HEK293 (cell line): Measurements from ENCODE around the gene MRPS18B.

Experiments used
- GLI4 ChIP-seq: fragments of 450-650 bp; formaldehyde crosslinking; IDR thresholded peaks from 2 replicates; pipeline ENCODE4 v1.5.1; 2016; ENCODE audit warnings: missing biosample characterization, missing genetic modification characterization
- PBX3 ChIP-seq: sonication (generic); formaldehyde crosslinking; IDR thresholded peaks from 2 replicates; pipeline ENCODE4 v1.8.1; 2022; ENCODE audit warnings: mild to moderate bottlenecking, moderate library complexity, missing genetic modification reagents
- SP7 ChIP-seq: fragments of 450-650 bp; formaldehyde crosslinking; IDR thresholded peaks from 2 replicates; pipeline ENCODE4 v1.5.1; 2016; ENCODE audit warnings: missing biosample characterization, missing genetic modification characterization
- TCF7L2 ChIP-seq: IDR thresholded peaks from 2 replicates; pipeline ENCODE4 v1.6.1; 2011; ENCODE audit warnings: low read depth, mild to moderate bottlenecking, inconsistent platforms, low read length, moderate library complexity, borderline replicate concordance
- WT1 ChIP-seq: fragments of 450-650 bp; formaldehyde crosslinking; IDR thresholded peaks from 2 replicates; pipeline ENCODE4 v1.5.1; 2016; ENCODE audit warnings: missing biosample characterization, missing genetic modification characterization
- ZBTB48 ChIP-seq: fragments of 450-650 bp; formaldehyde crosslinking; IDR thresholded peaks from 2 replicates; pipeline ENCODE4 v1.5.1; 2016; ENCODE audit warnings: missing biosample characterization, missing genetic modification characterization
- ZIC2 ChIP-seq: fragments of 450-650 bp; formaldehyde crosslinking; IDR thresholded peaks from 2 replicates; pipeline ENCODE4 v1.5.1; 2016; ENCODE audit warnings: missing biosample characterization, missing genetic modification characterization
- ZNF2 ChIP-seq: fragments of 450-650 bp; formaldehyde crosslinking; IDR thresholded peaks from 2 replicates; pipeline ENCODE4 v1.5.1; 2016; ENCODE audit warnings: missing biosample characterization, missing genetic modification characterization
- ZNF280D ChIP-seq: fragments of 450-650 bp; formaldehyde crosslinking; IDR thresholded peaks from 2 replicates; pipeline ENCODE4 v1.5.1; 2016; ENCODE audit warnings: missing biosample characterization, missing genetic modification characterization
- ZNF302 ChIP-seq: fragments of 450-650 bp; formaldehyde crosslinking; IDR thresholded peaks from 2 replicates; pipeline ENCODE4 v1.5.1; 2016; ENCODE audit warnings: missing biosample characterization, missing genetic modification characterization, low read depth
- ZNF37A ChIP-seq: fragments of 450-650 bp; IDR thresholded peaks from 2 replicates; pipeline ENCODE4 v1.5.1; 2018; ENCODE audit warnings: missing biosample characterization, missing genetic modification characterization
- ZNF530 ChIP-seq: fragments of 450-650 bp; formaldehyde crosslinking; IDR thresholded peaks from 2 replicates; pipeline ENCODE4 v1.5.1; 2016; ENCODE audit warnings: low read depth, missing biosample characterization, missing genetic modification characterization
- ZNF548 ChIP-seq: fragments of 450-650 bp; formaldehyde crosslinking; IDR thresholded peaks from 2 replicates; pipeline ENCODE4 v1.5.1; 2016; ENCODE audit warnings: missing biosample characterization, missing genetic modification characterization
- ZNF555 ChIP-seq: fragments of 450-650 bp; formaldehyde crosslinking; conservative IDR thresholded peaks from 2 replicates; pipeline ENCODE4 v1.5.1; 2017; ENCODE audit warnings: missing biosample characterization, mild to moderate bottlenecking, missing genetic modification characterization, inconsistent platforms
- ZNF704 ChIP-seq: fragments of 450-650 bp; formaldehyde crosslinking; IDR thresholded peaks from 2 replicates; pipeline ENCODE4 v1.5.1; 2016; ENCODE audit warnings: missing biosample characterization, missing genetic modification characterization
- ZSCAN16 ChIP-seq: fragments of 450-650 bp; formaldehyde crosslinking; IDR thresholded peaks from 2 replicates; pipeline ENCODE4 v1.5.1; 2016; ENCODE audit warnings: missing biosample characterization, missing genetic modification characterization
- ZSCAN18 ChIP-seq: fragments of 450-650 bp; formaldehyde crosslinking; IDR thresholded peaks from 2 replicates; pipeline ENCODE4 v1.5.1; 2016; ENCODE audit warnings: missing biosample characterization, missing genetic modification characterization
- TF ChIP-seq, protein P1 (sequence below): fragments of 450-650 bp; formaldehyde crosslinking; IDR thresholded peaks from 2 replicates; pipeline ENCODE4 v1.5.1; 2016; ENCODE audit warnings: missing biosample characterization, missing genetic modification characterization
- TF ChIP-seq, protein P2 (sequence below): fragments of 450-650 bp; formaldehyde crosslinking; IDR thresholded peaks from 2 replicates; pipeline ENCODE4 v1.5.1; 2017; ENCODE audit warnings: missing biosample characterization, mild to moderate bottlenecking, missing genetic modification characterization, moderate library complexity
- TF ChIP-seq, protein P3 (sequence below): fragments of 450-650 bp; formaldehyde crosslinking; IDR thresholded peaks from 2 replicates; pipeline ENCODE4 v1.5.1; 2016; ENCODE audit warnings: missing biosample characterization, missing genetic modification characterization
- TF ChIP-seq, protein P4 (sequence below): fragments of 450-650 bp; formaldehyde crosslinking; IDR thresholded peaks from 2 replicates; pipeline ENCODE4 v1.5.1; 2016; ENCODE audit warnings: missing biosample characterization, missing genetic modification characterization
- TF ChIP-seq, protein P5 (sequence below): fragments of 450-650 bp; formaldehyde crosslinking; IDR thresholded peaks from 2 replicates; pipeline ENCODE4 v1.5.1; 2016; ENCODE audit warnings: missing biosample characterization, missing genetic modification characterization, low read depth

Gene MRPS18B

GRCh38 chr6:30647242-30648116 is 29.8 kb downstream of the MRPS18B start (continued):
- TF ChIP-seq WT1 (tag by site-specific recombination) = peak; percentile 67
- TF ChIP-seq ZNF280D (tag by site-specific recombination) = no peak
- TF ChIP-seq SP7 (tag by site-specific recombination) = peak; percentile 74; the same call in 1 of the 2 replicates
- TF ChIP-seq, protein P1, sequence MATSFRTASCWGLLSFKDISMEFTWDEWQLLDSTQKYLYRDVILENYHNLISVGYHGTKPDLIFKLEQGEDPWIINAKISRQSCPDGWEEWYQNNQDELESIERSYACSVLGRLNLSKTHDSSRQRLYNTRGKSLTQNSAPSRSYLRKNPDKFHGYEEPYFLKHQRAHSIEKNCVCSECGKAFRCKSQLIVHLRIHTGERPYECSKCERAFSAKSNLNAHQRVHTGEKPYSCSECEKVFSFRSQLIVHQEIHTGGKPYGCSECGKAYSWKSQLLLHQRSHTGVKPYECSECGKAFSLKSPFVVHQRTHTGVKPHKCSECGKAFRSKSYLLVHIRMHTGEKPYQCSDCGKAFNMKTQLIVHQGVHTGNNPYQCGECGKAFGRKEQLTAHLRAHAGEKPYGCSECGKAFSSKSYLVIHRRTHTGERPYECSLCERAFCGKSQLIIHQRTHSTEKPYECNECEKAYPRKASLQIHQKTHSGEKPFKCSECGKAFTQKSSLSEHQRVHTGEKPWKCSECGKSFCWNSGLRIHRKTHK = no peak
- TF ChIP-seq ZNF555 = no peak
- TF ChIP-seq ZNF530 (tag by site-specific recombination) = no peak
- TF ChIP-seq, protein P2, sequence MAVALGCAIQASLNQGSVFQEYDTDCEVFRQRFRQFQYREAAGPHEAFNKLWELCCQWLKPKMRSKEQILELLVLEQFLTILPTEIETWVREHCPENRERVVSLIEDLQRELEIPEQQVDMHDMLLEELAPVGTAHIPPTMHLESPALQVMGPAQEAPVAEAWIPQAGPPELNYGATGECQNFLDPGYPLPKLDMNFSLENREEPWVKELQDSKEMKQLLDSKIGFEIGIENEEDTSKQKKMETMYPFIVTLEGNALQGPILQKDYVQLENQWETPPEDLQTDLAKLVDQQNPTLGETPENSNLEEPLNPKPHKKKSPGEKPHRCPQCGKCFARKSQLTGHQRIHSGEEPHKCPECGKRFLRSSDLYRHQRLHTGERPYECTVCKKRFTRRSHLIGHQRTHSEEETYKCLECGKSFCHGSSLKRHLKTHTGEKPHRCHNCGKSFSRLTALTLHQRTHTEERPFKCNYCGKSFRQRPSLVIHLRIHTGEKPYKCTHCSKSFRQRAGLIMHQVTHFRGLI (tag by site-specific recombination) = peak; percentile 79
- TF ChIP-seq ZNF302 (tag by site-specific recombination) = no peak
- TF ChIP-seq ZIC2 = peak; percentile 76
- no peak; the same call in 1 of the 2 replicates for TF ChIP-seq ZSCAN16 (tag by site-specific recombination)
- TF ChIP-seq PBX3 = peak; percentile 19; the same call in 1 of the 2 replicates
- no peak for TF ChIP-seq ZNF704 (tag by site-specific recombination)
- peak; percentile 81 for TF ChIP-seq GLI4
- TF ChIP-seq, protein P3, sequence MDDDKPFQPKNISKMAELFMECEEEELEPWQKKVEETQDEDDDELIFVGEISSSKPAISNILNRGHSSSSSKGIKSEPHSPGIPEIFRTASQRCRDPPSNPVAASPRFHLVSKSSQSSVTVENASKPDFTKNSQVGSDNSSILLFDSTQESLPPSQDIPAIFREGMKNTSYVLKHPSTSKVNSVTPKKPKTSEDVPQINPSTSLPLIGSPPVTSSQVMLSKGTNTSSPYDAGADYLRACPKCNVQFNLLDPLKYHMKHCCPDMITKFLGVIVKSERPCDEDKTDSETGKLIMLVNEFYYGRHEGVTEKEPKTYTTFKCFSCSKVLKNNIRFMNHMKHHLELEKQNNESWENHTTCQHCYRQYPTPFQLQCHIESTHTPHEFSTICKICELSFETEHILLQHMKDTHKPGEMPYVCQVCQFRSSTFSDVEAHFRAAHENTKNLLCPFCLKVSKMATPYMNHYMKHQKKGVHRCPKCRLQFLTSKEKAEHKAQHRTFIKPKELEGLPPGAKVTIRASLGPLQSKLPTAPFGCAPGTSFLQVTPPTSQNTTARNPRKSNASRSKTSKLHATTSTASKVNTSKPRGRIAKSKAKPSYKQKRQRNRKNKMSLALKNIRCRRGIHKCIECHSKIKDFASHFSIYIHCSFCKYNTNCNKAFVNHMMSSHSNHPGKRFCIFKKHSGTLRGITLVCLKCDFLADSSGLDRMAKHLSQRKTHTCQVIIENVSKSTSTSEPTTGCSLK = no peak
- TF ChIP-seq, protein P4, sequence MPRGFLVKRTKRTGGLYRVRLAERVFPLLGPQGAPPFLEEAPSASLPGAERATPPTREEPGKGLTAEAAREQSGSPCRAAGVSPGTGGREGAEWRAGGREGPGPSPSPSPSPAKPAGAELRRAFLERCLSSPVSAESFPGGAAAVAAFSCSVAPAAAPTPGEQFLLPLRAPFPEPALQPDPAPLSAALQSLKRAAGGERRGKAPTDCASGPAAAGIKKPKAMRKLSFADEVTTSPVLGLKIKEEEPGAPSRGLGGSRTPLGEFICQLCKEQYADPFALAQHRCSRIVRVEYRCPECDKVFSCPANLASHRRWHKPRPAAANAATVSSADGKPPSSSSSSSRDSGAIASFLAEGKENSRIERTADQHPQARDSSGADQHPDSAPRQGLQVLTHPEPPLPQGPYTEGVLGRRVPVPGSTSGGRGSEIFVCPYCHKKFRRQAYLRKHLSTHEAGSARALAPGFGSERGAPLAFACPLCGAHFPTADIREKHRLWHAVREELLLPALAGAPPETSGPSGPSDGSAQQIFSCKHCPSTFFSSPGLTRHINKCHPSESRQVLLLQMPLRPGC (tag by site-specific recombination) = no peak; the same call in 1 of the 2 replicates
- TF ChIP-seq ZNF2 (tag by site-specific recombination) = peak; percentile 82; the same call in 1 of the 2 replicates
- TF ChIP-seq TCF7L2 = no peak
- TF ChIP-seq ZNF37A (tag by site-specific recombination) = no peak
- TF ChIP-seq, protein P5, sequence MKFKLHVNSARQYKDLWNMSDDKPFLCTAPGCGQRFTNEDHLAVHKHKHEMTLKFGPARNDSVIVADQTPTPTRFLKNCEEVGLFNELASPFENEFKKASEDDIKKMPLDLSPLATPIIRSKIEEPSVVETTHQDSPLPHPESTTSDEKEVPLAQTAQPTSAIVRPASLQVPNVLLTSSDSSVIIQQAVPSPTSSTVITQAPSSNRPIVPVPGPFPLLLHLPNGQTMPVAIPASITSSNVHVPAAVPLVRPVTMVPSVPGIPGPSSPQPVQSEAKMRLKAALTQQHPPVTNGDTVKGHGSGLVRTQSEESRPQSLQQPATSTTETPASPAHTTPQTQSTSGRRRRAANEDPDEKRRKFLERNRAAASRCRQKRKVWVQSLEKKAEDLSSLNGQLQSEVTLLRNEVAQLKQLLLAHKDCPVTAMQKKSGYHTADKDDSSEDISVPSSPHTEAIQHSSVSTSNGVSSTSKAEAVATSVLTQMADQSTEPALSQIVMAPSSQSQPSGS (tag by site-specific recombination) = no peak
- TF ChIP-seq ZBTB48 (tag by site-specific recombination) = peak; percentile 97
- TF ChIP-seq ZSCAN18 (tag by site-specific recombination) = no peak
- TF ChIP-seq ZNF548 (tag by site-specific recombination) = no peak
